Loucy (cell line): Measurements from ENCODE around the gene GPBAR1.

Experiments
- EZH2phosphoT487 ChIP-seq: fragments of 200-600 bp; IDR thresholded peaks from 2 replicates; pipeline ENCODE4 v1.6.1; 2018; ENCODE audit warnings: antibody characterized with exemption, mild to moderate bottlenecking, moderate library complexity, borderline replicate concordance
- TF ChIP-seq, protein P1 (sequence below): fragments of 200-600 bp; sonication (generic); conservative IDR thresholded peaks from 2 replicates; pipeline ENCODE4 v1.5.1; 2014; ENCODE audit warnings: mild to moderate bottlenecking, antibody characterized with exemption, low read length

DNA sequence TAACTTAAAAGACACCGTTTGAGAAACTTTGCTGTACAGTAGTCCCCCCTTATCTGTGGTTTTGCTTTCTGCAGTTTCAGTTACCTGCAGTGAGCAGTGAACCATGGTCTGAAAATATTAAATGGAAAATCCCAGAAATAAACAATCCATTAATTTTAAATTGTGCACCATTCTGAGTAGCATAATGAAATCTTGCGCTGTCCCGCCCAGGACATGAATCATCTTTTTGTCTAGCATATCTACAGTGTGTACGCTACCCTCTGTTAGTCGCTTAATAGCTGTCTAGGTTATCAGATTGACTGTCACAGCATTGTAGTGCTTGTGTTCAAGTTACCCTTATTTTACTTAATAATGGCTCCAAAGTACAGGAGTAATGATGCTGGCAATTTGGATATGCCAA, 37.8 kb upstream of the GPBAR1 start:
- TF ChIP-seq, protein P1, sequence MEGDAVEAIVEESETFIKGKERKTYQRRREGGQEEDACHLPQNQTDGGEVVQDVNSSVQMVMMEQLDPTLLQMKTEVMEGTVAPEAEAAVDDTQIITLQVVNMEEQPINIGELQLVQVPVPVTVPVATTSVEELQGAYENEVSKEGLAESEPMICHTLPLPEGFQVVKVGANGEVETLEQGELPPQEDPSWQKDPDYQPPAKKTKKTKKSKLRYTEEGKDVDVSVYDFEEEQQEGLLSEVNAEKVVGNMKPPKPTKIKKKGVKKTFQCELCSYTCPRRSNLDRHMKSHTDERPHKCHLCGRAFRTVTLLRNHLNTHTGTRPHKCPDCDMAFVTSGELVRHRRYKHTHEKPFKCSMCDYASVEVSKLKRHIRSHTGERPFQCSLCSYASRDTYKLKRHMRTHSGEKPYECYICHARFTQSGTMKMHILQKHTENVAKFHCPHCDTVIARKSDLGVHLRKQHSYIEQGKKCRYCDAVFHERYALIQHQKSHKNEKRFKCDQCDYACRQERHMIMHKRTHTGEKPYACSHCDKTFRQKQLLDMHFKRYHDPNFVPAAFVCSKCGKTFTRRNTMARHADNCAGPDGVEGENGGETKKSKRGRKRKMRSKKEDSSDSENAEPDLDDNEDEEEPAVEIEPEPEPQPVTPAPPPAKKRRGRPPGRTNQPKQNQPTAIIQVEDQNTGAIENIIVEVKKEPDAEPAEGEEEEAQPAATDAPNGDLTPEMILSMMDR: no peak
- no peak for TF ChIP-seq EZH2phosphoT487
